Measurements from ENCODE around the gene SPDYC. TPM values are rescaled to one million over a fixed set of nuclear protein-coding genes. Genes with fewer than 3 reads are reported as not detected.

The SPDYC gene
- total RNA-seq, 2 donors from 2014 or later = not detected

- no peak for DNase-seq (ENCODE audit: low spot score)
- no peaks in the 10 kb centered on the region for H3K9me3 ChIP-seq
- no peak overlapping the region for H3K27ac ChIP-seq
- no peak overlapping the region for H3K4me3 ChIP-seq
- H3K4me1 ChIP-seq (replicated peaks) = no peaks in the 10 kb centered on the region
- intact Hi-C loops (cut with DNase I) = no loop called here
- no peak for TF ChIP-seq POLR2AphosphoS5 (IDR thresholded peaks at IDR 0.05)
- TF ChIP-seq POLR2A (IDR thresholded peaks at IDR 0.05) = no peak
- TF ChIP-seq, protein P1, sequence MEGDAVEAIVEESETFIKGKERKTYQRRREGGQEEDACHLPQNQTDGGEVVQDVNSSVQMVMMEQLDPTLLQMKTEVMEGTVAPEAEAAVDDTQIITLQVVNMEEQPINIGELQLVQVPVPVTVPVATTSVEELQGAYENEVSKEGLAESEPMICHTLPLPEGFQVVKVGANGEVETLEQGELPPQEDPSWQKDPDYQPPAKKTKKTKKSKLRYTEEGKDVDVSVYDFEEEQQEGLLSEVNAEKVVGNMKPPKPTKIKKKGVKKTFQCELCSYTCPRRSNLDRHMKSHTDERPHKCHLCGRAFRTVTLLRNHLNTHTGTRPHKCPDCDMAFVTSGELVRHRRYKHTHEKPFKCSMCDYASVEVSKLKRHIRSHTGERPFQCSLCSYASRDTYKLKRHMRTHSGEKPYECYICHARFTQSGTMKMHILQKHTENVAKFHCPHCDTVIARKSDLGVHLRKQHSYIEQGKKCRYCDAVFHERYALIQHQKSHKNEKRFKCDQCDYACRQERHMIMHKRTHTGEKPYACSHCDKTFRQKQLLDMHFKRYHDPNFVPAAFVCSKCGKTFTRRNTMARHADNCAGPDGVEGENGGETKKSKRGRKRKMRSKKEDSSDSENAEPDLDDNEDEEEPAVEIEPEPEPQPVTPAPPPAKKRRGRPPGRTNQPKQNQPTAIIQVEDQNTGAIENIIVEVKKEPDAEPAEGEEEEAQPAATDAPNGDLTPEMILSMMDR (IDR thresholded peaks at IDR 0.05) = no peak
- H3K36me3 ChIP-seq = peaks cover 12 to 20% of the 10 kb centered on the region in 2 donors
- 92% methylated on average over 10 of the region's 10 CpGs for WGBS
- H3K27me3 ChIP-seq (replicated peaks; ENCODE audit: insufficient read depth) = no peaks in the 10 kb centered on the region
These were observed 19.2 kb downstream of the SPDYC start for GRCh38 chr11:65189191-65189590.

- no peaks in the 10 kb centered on the region for H3K27me3 ChIP-seq (replicated peaks; ENCODE audit: insufficient read depth)
- intact Hi-C loops (cut with DNase I) = no loop called here
- DNase-seq (ENCODE audit: low spot score) = no peak
- no peaks in the 10 kb centered on the region for H3K36me3 ChIP-seq
- H3K27ac ChIP-seq = no peak overlapping the region
- no peaks in the 10 kb centered on the region for H3K9me3 ChIP-seq
- WGBS = 97% methylated on average over 2 of the region's 2 CpGs
- H3K4me3 ChIP-seq = no peak overlapping the region
- H3K4me1 ChIP-seq (replicated peaks) = no peaks in the 10 kb centered on the region
- TF ChIP-seq, protein P1 (IDR thresholded peaks at IDR 0.05) = no peak
- TF ChIP-seq POLR2AphosphoS5 (IDR thresholded peaks at IDR 0.05) = no peak
- TF ChIP-seq POLR2A (IDR thresholded peaks at IDR 0.05) = no peak
These were observed 24.5 kb downstream of the SPDYC start for GRCh38 chr11:65194564-65194963.

DNA sequence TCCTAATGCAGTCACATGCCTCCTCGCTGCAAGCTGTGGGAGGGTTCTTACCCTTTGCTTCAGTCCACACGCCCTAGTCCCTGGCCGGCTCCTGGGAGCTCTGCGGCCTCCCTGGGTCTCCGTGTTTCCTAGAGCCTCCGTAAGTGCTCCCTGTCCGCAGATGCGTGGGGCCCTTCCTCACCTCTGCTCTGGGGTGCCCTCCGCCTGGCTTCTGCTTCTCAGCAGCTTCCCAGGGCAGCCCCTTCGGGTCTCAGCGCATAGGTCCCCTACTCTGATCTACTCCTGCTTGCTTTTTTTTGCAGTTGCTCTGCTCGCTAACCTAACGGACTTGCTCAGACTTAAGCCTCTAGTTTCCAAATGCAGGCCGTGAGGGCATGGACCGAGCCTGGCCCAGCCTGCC, 34.1 kb downstream of the SPDYC start:
- peaks cover 11 to 31% of the 10 kb centered on the region in 2 donors for H3K36me3 ChIP-seq
- no peak overlapping the region for H3K4me3 ChIP-seq
- intact Hi-C loops (cut with DNase I) = no loop called here
- no peaks in the 10 kb centered on the region for H3K27me3 ChIP-seq (replicated peaks; ENCODE audit: insufficient read depth)
- 95% methylated on average over 15 of the region's 15 CpGs for WGBS
- DNase-seq (ENCODE audit: low spot score) = no peak
- H3K9me3 ChIP-seq = no peaks in the 10 kb centered on the region
- H3K27ac ChIP-seq = no peak overlapping the region
- no peaks in the 10 kb centered on the region for H3K4me1 ChIP-seq (replicated peaks)
- TF ChIP-seq, protein P1 (IDR thresholded peaks at IDR 0.05) = no peak
- no peak for TF ChIP-seq POLR2A (IDR thresholded peaks at IDR 0.05)
- TF ChIP-seq POLR2AphosphoS5 (IDR thresholded peaks at IDR 0.05) = no peak

DNA sequence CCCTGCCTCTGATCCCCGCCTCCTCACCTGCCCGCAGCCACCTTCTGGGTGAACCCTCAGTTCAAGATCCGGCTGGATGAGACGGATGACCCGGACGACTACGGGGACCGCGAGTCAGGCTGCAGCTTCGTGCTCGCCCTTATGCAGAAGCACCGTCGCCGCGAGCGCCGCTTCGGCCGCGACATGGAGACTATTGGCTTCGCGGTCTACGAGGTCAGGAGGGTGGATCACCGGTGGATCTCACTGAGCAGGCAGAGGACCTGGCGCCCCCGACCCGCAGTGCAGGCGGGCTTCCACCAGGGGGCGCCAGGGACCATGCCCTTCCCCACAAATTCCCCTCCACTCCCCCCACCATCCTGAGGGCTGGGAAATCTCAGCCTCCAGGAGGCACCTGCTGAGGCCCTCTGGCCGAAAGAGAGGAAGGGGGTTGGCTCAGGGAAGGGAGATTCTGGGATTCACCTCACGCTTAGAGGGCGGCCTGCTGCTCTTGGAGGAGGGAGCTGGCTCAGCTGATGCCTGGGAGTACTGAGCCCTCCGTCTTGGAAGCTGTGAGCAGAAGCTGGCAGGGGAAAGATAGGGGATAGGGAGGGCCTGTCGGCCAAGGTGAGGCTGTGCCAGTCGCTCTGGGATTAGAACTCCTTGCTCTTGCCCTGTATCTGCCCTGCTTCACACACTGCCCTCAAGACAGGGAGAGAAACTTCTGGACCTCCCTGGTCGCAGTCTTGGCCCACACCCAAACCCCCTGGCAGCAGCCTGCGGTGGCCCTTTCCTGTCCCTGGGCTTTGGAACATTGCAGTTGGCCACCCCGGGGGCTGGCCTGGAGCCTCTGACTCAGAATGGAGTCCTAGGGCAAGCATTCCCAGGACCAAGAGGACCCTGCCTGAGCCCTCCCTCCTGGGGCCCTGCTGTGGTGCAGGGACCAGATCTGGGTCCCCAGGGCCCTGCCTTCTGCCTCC, 34.9 kb downstream of the SPDYC start:
- no peaks in the 10 kb centered on the region for H3K27me3 ChIP-seq (replicated peaks; ENCODE audit: insufficient read depth)
- H3K4me1 ChIP-seq (replicated peaks) = no peaks in the 10 kb centered on the region
- 58% methylated on average over 38 of the region's 38 CpGs for WGBS
- H3K9me3 ChIP-seq = no peaks in the 10 kb centered on the region
- intact Hi-C loops (cut with DNase I) = no loop called here
- no peak for DNase-seq (ENCODE audit: low spot score)
- H3K36me3 ChIP-seq = peaks cover 11 to 37% of the 10 kb centered on the region in 2 donors
- TF ChIP-seq POLR2A (IDR thresholded peaks at IDR 0.05) (no peak), POLR2AphosphoS5 (IDR thresholded peaks at IDR 0.05) (no peak)
- TF ChIP-seq, protein P1 (IDR thresholded peaks at IDR 0.05) = peak; percentile 62 to 74 (median 70)
- no peak overlapping the region for H3K4me3 ChIP-seq
- H3K27ac ChIP-seq = no peak overlapping the region

- WGBS = 79% methylated on average over 3 of the region's 3 CpGs
- TF ChIP-seq POLR2A (IDR thresholded peaks at IDR 0.05) (no peak), POLR2AphosphoS5 (IDR thresholded peaks at IDR 0.05) (no peak)
- TF ChIP-seq, protein P1 (IDR thresholded peaks at IDR 0.05) = no peak
- no peaks in the 10 kb centered on the region for H3K4me1 ChIP-seq (replicated peaks)
- intact Hi-C loops (cut with DNase I) = no loop called here
- H3K9me3 ChIP-seq = no peaks in the 10 kb centered on the region
- H3K27me3 ChIP-seq (replicated peaks; ENCODE audit: insufficient read depth) = no peaks in the 10 kb centered on the region
- H3K36me3 ChIP-seq = peaks cover 11 to 43% of the 10 kb centered on the region in 2 donors
- H3K27ac ChIP-seq = no peak overlapping the region
- H3K4me3 ChIP-seq = no peak overlapping the region
- DNase-seq (ENCODE audit: low spot score) = no peak
These were observed 35.6 kb downstream of the SPDYC start for GRCh38 chr11:65205602-65205967.
